COLO668 (cell line): Measurements from ENCODE around the gene SLC25A5.
"Not testable (repeated sequence)": the region's sequence is repeated elsewhere in the genome, so short reads cannot be mapped to it uniquely, and the experiment has no call there.

ENCODE experiments used
- DNase-seq: peaks from one replicate; lab custom pipeline; 2025; ENCODE audit not compliant: unreplicated experiment; lab: John Stamatoyannopoulos, UW

The SLC25A5 gene

GRCh38 chrX:119502727-119503483 is 34.7 kb downstream of the SLC25A5 start:
- DNase-seq: peak; percentile 15

- DNase-seq: no peak
Measured at GRCh38 chrX:119503484-119503861, 35.2 kb downstream of the SLC25A5 start.

- not testable (repeated sequence) for DNase-seq
Measured at GRCh38 chrX:119505145-119505544, 36.9 kb downstream of the SLC25A5 start.

- no peak for DNase-seq
Measured at GRCh38 chrX:119505945-119506344, 37.7 kb downstream of the SLC25A5 start.

- DNase-seq: no peak
Measured at GRCh38 chrX:119507206-119507605, 39.0 kb downstream of the SLC25A5 start.

- peak; percentile 45 for DNase-seq
Measured at GRCh38 chrX:119512146-119512800, 44.0 kb downstream of the SLC25A5 start.

GRCh38 chrX:119516157-119516702 is 48.0 kb downstream of the SLC25A5 start:
- DNase-seq: peak; percentile 7

GRCh38 chrX:119518371-119518770 is 50.1 kb downstream of the SLC25A5 start:
- DNase-seq: no peak
